GF-D8 (cell line): ENCODE data around the gene C1orf74.
A peak's percentile ranks its signal among the peaks of the same experiment; 100 is the strongest.

Source experiments
- DNase-seq: peaks from one replicate; lab custom pipeline; 2025; lab: John Stamatoyannopoulos, UW

Gene C1orf74

DNA sequence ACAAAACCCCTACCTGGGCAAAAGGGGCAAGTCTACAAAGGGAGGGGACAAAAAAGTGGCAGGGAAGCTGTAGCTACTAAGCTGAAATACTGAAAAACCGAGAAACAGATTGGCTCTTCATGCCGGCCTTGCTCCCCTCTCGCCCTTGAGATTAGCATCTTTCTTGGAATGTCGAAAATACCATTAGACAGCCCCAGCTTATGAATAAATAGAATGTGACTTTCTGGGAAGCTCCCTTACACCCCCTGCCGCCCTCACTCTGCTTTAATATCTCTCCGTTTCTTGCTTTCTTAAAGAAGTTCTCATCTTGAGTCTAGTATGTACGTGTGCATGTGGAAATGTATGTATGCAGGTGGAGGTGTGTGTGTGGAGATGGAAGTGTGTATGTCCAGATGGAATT, 14.4 kb downstream of the C1orf74 start:
- peak; percentile 42 for DNase-seq

DNA sequence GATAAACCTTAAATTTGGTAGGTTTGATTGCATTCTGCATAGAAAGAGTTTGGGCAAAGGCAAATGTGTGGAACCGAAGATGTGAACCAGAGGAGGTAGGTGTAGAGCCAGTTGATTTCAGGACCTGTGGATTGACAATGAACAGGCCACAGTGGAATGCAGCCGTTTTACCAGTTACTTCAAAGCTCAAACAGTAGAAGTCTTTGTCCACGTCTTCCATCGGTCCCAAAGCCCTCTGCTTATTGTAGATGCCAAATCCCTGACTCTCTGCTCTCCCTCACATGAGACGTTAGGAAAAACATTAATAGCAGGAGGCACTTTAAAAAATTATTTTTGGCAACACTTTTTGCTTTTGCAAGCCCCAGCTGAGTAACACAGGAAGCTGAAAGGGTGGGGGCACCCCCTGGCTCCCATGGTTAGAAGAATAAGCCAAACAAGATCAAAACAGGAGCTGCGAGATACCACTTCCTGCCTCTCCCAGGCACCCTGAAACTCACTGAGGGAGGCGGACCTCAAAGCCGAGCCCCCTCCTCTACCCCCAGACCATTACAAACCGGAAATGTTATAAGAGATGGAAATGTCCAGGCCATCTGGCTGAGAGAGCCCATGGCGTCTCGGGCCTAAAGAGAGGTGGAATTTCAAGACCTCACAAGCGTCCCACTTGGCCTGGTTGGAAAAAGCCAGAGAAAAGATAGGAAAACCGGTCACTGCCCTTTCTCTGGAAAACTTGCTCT, 15.0 kb downstream of the C1orf74 start:
- peak; percentile 76 for DNase-seq

DNA sequence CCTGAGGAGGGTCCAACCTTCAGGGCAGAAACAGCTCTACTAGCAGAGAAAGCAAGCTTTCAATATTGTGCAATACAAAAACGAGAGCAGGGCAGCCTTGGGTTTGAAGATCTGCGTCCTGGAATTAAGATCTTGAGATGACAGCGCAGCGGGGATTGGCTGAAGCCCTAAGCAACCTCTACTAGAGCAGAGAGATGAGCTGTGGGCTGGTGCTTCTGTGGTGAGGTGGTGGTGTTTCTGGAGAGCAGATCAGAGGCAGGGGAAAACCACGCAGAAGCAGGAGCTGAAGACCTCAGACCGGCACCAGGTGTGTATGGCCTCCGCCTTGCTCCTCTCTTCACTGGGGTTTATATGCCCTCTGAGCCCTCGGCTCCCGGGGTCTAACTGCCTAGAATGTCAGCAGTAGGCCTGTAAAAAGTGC, 16.0 kb downstream of the C1orf74 start:
- peak; percentile 81 for DNase-seq

DNA sequence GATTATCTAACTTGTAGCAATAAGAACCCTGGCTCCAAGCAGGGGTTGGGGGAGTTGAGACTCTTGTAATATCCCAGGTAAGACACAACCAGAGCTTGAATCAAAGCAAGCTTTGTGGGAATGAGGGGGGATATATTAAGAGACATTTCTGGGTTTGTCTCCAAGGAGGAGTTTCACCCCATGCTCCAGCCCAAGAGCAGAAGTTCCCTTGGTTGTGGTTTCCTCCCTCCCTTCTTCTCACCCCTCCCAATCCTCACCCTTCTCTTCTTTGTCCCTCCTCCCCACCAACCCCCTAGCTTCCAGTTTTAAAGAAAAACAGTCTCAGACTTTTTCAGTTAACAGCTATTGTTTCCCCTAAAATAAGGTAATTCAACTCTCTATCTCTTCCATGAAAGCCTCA, 16.7 kb downstream of the C1orf74 start:
- DNase-seq = peak; percentile 61

DNA sequence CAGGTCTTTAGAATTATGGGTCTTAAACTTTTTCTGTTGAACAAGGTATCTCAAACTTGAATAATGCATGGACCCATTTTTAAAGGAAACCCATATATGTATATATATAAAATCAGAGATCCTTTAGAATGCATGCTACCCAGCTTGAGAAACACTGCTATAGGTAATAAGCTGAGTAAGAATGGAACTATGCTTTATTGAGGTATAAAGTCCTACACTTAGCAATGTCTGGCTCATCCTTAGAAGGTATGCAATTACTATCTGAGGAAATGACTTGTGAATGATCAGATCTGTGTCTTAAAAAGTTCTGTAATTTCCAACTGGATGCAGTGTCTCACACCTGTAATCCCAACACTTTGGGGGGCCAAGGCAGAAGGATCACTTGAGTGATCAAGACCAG, 17.3 kb downstream of the C1orf74 start:
- DNase-seq = no peak

DNA sequence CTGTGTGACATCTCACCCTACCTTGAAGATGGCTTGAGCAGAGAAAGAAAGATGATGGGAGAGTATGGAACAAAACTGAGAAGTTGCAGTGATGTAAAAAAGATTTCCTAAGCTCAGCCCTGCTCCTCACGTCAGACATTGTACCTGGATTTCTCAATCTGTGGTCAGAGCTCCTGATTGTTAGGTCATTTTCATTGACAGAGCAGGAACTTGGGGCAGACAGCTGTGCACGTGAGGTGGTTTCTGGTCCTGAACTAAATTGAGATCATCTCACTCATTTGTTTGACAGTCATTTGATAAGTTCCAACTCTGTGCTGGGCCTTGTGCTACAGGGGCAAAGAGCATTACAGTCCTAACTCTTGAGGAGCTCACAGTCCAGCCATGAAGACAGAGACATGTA, 18.3 kb downstream of the C1orf74 start:
- peak; percentile 31 for DNase-seq

DNA sequence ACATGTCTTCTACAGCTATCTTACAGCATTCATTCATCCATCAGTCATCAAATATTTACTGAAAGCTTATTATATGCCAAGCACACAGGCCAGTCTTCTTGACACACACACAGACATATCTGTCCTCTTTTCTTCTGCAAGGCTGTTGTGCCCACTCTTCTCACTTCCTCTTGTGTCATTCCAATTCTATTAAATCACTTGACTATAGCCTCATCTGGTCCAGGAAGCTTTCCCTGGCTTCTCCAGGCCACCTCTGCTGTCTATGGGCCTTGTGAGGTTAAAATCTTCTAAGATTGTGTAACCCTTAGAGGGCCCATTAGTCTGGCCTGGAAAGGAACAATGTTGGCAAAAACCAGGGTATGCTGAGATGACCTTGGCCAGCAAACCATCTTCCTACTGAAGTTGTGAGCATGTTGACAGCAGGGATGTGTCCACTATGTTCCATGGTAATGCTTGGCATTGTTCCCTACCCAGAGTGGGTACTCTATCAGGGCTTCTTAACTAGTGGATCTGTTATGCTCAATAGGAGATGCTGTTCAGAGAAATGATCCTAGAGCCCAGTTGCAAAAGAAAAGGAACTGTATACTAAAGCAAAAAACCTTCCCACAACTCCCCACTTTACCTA, 23.2 kb downstream of the C1orf74 start:
- DNase-seq = no peak

DNA sequence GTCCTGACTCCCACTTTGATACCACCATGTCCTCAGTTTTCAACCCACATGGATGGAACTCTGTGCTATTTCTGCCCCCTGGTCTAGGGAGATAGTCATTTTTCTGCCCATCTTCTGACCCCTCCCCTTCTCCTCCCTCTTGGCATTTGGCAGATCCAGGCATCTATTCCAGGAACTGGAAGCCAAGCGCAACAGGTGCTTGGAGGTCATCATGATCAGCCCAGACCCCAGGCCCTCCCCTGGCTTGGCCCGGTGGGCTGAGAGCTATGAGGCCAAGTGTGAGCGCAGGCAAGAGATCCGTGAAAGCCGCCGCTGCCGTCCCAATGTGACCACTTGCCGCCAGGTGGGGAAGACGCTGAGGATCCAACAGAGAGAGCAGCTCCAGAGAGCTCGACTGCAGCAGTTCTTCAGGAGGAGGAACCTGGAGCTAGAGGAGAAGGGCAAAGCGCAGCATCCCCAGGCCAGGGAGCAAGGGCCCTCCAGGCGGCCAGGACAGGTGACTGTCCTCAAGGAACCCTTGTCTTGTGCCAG, 24.5 kb downstream of the C1orf74 start:
- no peak for DNase-seq

DNA sequence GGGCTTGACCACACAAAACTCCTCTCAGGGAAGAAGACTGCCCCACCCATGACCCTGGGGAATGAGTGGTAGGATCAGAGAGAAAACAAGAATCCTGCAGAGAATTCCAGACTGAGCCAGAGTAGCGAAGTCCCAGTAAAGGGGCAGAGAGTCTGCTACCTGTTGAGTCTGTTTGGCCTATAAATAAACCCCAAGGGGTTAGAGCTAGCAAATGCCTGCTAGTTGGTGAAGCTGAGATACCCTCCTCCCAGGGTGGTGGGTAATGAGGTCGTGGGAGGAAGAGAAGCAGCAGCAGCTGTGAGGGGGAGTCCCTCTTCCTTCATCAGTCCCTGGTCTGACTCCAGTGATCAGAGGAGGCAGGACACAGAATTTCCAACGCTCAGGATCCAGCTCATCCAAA, 26.0 kb downstream of the C1orf74 start:
- no peak for DNase-seq

DNA sequence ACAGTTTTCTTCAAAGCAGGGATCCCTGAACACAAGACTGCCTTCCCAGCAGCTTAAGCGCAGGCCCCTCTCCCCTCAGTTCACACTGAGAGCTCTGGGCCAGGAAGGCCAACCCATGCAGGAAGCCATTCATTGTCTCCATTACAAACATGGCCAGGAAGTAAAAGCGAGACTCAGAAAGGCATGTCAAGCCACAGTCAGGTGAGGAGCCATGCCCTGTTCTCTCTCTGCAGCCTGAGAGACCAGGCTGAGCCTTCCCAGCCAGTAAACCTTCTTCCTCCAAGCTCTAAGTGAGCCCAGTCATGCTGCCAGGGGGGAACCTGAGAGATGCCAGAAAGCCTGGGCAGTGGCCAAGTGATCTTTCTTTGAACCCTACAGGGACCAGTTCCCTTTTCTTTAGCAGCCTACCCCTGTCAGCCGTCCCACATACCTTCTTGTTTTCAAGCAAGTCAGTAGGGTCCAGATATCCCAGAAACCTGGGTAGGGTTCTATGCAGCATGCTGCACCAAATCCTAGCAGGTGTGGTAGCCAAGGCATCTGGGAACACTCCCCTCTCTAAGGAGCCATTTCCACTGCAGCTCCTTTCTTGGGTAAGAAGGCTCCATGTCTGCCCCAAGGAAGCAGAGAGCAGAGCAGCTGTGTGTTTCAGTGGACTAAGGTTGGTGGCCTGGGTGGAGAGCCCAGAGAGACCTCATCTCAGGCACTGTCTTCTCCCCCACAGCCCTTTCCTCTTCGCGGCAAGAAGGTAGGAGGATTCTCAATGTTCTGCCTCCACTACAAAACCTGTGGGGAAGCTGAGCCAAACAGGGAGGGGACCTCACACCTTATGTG, 27.5 kb downstream of the C1orf74 start:
- peak; percentile 70 for DNase-seq

DNA sequence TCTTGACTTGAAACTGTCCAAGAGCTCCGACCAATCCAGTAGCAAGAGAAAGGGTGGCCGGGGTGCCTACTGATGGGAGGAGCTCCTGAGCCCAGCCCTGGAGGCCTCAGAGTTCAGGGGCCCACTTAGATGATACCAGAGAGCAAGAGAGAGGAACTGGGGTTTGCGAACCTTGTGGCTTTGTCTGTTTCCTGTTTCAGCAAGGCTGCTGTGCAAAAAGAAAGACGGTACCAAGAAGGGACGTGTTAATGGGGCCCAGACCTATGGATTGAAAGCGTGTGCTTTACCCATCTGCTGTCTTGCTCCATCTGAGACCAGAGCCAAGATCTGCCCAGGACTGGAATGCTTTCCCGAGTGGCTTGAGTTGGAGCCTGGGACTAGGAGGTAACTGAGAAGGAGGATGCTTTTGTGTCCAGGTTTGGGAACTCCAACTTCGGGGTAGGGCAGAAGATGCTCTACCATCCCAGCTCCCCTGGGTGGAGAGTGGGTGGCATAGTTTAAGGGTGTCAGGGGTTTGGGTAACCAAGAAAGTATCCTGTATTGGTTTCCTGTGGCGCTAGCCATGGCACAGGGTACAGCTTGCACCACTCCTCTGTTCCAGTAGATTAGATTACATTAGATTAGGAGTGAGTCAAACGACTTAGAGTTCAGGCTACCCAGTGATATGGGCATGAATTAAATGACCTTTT, 28.3 kb downstream of the C1orf74 start, which contains the start of gene TRAF3IP3:
TSS of gene TRAF3IP3 (plus strand) at position 128 of the 689 bp plus-strand sequence. CDS start 3,987 bp downstream, outside the sequence.
- peak; percentile 97 for DNase-seq

DNA sequence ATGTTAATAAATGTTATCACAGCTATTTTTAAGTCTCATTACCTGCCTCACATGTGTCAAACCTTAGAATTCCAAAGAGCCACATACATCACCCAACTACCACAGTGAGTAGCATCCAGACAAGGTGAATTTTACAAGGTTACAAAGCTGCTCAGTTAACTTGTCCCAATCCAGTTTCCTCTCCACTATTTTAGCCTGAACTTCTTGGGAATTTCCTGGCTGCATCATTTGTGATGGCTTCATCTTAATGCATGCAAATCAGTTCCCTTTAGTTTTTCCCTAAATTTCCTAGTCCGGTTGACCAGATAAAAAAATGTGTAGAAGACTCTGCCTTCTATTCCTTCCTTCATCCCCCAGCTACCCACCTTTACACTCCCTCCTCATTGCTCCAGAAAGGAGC, 29.1 kb downstream of the C1orf74 start:
- DNase-seq = no peak

DNA sequence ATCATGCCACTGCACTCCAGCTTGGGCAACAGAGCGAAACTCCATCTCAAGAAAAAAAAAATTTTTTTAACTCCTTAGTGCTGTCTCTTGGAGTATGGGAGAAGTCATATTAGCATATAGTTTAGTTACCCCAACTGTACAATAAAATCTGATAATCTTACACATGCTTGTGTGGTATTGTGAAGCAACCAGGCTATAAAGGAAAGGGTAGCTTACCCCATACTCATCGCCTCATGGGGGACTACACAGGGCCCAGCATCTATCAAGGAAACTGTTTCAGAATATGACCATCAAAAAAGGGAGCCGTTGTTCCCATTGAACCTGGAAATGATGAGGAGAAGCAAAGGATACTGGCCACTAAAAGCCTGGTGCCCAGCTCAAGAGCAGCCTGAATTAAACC, 31.5 kb downstream of the C1orf74 start:
- DNase-seq = peak; percentile 64

DNA sequence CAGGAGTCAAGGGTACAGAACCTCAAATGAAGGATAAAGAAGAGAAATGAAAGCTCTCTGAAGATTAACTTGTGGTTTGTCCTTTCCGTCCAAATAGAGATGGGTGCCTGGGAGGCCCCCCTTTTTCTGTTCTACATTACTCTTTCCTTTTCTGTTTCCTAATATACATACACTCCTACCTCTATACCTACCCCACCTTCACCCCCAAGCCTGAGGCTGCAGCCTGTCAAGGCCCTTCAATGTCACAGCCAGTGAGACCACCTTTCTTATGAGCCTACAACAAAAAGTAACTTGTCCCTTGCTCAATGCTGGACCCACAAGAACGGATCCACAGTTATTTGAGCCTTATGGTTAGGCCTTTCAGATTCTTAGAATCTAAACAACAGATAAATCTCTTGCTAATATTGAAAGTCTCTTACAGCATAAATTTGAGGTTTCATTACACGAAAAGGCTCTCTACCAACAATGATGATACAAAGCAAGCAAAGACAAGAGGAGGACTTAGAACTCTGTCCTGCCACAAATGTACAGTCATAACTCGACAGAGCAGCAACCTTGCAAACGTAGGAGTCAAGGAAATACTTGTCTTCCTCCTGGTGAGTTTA, 32.6 kb downstream of the C1orf74 start:
- no peak for DNase-seq

DNA sequence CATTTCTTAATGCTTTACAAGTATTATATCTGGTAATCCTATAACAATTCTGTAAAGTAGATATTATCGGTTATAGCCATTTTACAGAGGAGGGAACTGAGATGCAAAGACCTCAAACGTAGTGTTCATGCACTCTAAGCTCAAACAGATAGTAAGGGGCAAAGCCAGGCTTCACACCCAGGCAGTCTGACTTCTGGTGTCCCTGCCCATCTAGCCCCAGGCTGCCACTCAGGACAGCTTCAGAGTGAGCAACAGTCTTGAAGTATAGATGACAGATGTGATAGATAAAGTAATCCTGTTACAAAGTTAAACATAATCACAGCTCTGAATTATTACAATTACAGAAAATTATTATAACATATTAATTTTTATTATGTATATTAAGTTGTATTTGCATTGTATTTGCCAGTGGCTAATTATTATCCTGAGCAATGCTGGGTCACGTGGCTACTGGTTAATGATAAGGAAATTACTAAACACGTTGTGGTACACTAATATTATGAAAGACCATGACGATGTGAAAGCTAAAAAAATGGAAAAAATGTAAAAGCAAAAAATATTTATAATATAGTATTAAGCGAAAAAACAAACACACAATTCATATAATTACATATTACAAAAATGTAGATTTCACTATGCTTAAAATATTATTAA, 34.6 kb downstream of the C1orf74 start:
- no peak for DNase-seq

DNA sequence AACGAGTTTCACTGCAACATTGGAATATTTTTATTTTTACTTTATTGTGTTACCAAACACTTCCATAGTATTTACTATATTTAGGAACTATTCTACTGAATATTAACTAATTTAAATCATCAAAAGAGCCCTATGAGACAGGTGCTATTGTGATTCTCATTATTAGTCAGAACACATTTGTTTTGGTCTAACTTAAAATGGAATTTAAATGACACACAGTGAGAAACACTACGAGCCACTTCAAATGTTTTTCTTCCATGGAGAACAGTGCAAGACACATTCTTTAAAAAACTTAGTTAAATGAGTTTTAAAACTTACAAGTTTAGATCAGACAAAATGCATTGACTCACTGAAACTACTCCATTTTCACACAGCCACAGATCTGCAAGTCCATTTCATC, 35.2 kb downstream of the C1orf74 start:
- DNase-seq = no peak

DNA sequence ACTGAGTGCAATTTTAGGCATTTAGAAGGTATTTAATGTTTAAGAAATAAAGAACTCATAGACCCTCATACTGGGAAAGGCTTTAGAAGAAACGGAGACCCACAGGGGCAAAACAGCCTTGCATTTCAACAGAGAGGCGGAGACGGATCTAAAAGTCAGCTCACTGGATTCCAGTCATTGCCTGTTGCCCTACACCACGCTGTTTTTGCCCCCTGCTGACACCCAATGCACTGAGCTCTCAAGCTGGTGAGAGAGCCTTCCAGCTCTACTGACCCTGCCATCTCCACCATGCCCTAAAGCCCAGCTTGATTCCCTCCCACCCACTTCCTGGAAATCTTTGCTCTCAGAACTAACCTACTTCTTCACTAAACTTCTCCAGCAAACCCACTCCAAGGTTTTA, 35.7 kb downstream of the C1orf74 start:
- DNase-seq = peak; percentile 6

DNA sequence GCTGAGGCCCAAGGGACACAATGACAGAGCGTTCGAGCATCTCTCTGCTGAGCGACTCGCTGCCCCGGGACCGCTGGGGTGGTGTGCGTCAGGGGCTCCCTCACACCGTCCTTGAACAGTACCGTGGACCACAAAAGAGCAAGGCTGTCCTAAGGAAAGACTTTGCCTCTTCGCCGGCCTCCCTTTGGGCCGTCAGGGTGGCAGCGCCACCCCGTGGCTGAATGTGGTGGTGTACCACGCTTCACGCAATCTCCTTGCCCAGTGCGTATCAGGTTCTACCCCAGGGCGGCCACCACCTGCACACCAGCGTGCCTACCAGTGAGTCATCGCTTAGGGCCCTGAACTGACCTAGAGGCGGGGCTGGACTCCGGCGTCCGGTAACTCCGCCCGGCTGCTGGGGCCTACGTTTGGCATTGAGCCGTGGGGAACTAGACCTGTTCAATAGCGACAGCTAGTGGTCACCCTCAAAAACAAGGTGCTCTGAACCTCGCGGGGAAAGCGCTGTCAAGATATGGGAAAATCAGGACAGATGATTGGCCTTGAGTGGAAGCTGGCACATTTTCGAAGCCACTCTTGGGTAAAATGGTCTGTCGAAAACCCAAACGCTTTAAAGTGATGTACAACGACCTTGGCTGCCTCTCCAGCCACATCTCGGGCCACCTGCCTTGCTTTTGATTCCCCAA, 36.6 kb downstream of the C1orf74 start:
- peak; percentile 82 for DNase-seq

DNA sequence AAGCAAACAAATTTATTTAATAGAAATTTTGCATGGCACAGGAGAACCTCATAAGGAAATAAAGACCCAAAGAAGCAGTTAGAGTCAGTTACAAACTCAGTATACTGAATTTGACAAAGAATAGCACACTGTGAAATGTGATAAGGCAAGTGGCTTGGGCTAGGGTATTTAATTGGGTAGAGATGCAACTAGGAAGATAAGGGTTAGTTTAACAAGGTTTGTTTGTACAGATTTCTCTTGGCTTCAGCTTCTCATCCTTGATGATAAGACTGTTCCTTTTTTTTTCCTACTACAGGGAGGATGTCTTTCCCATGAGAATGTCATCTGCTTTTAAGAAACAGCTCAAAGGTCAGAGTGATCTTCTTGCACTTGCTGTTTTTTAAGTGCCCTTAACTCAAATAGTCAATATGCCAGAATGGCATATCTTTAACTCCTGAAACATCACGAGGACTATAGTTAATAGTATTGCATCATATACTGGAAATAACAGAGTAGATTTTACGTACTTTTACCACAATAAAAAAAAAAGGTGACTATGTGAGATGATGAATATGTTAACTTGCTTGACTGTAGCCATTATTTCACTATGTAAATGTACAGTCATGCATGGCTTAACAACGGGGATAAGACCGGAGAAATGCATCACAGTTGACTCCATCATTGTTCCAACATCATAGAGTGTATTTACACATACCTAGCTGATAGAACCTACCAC, 37.8 kb downstream of the C1orf74 start:
- no peak for DNase-seq

DNA sequence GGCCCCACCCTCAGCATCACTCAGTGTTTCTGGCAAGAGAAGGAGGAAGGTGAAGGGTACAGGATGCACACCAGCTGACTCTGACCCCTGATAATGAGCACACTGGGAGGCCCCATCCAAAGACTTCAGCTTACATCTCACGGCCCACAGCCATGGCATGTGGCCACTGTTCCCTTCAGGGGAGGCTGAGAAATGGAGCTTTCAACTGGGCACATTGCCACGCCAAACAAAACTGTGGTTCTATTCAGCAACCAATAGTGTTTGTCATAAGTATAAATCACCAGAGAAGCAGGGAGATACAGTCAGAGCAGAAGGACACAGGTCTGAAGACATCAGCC, 41.2 kb downstream of the C1orf74 start:
- no peak for DNase-seq
